ENCODE results near the gene ATP8A2.

The ATP8A2 gene

GRCh38 chr13:26038931-26039475 is 667.2 kb downstream of the ATP8A2 start:
- TF ChIP-seq REST (IDR thresholded peaks at IDR 0.05; ENCODE audit: insufficient read depth in 1 of 2, low read depth in 2 of 2, low read length in 2 of 2): no peak

GRCh38 chr13:26041444-26041843 is 669.7 kb downstream of the ATP8A2 start:
- TF ChIP-seq REST (IDR thresholded peaks at IDR 0.05; ENCODE audit: insufficient read depth in 1 of 2, low read depth in 2 of 2, low read length in 2 of 2) (no peak), SIN3A (IDR thresholded peaks at IDR 0.05; ENCODE audit: borderline replicate concordance, insufficient read depth, low read length) (no peak), POLR2AphosphoS5 (IDR thresholded peaks at IDR 0.05; ENCODE audit: low read depth, low read length) (no peak)

GRCh38 chr13:26042785-26043184 is 671.0 kb downstream of the ATP8A2 start:
- TF ChIP-seq SIN3A (IDR thresholded peaks at IDR 0.05; ENCODE audit: borderline replicate concordance, insufficient read depth, low read length): no peak
- no peak for TF ChIP-seq REST (IDR thresholded peaks at IDR 0.05; ENCODE audit: insufficient read depth in 1 of 2, low read depth in 2 of 2, low read length in 2 of 2)

GRCh38 chr13:26045142-26045541 is 673.4 kb downstream of the ATP8A2 start:
- no peak for TF ChIP-seq TAF1 (IDR thresholded peaks at IDR 0.05; ENCODE audit: borderline replicate concordance, insufficient read depth, low read length)
- TF ChIP-seq SIN3A (IDR thresholded peaks at IDR 0.05; ENCODE audit: borderline replicate concordance, insufficient read depth, low read length): no peak
- TF ChIP-seq FOXP2 (optimal IDR thresholded peaks at IDR 0.05; ENCODE audit: borderline replicate concordance, extremely low read depth, extremely low read length, insufficient read depth): no peak
- no peak for TF ChIP-seq REST (IDR thresholded peaks at IDR 0.05; ENCODE audit: insufficient read depth in 1 of 2, low read depth in 2 of 2, low read length in 2 of 2)
- TF ChIP-seq POLR2AphosphoS5 (IDR thresholded peaks at IDR 0.05; ENCODE audit: low read depth, low read length): no peak

GRCh38 chr13:26046639-26047038 is 674.9 kb downstream of the ATP8A2 start:
- TF ChIP-seq TAF1 (IDR thresholded peaks at IDR 0.05; ENCODE audit: borderline replicate concordance, insufficient read depth, low read length): no peak
- TF ChIP-seq POLR2AphosphoS5 (IDR thresholded peaks at IDR 0.05; ENCODE audit: low read depth, low read length): no peak
- no peak for TF ChIP-seq SIN3A (IDR thresholded peaks at IDR 0.05; ENCODE audit: borderline replicate concordance, insufficient read depth, low read length)
- no peak for TF ChIP-seq REST (IDR thresholded peaks at IDR 0.05; ENCODE audit: insufficient read depth in 1 of 2, low read depth in 2 of 2, low read length in 2 of 2)
- no peak for TF ChIP-seq FOXP2 (optimal IDR thresholded peaks at IDR 0.05; ENCODE audit: borderline replicate concordance, extremely low read depth, extremely low read length, insufficient read depth)

All from PFSK-1 (cell line).